Ramos (cell line): ENCODE results near the gene PGAM2.

Experiments used
- in situ Hi-C: fragments of 300-500 bp; cut with MboI; formaldehyde crosslinking; loops from one replicate; pipeline ENCODE4 v1.14.3; 2022; ENCODE audit warnings: low sequenced_read_pairs; ENCODE audit not compliant: unreplicated experiment

PGAM2 gene

DNA sequence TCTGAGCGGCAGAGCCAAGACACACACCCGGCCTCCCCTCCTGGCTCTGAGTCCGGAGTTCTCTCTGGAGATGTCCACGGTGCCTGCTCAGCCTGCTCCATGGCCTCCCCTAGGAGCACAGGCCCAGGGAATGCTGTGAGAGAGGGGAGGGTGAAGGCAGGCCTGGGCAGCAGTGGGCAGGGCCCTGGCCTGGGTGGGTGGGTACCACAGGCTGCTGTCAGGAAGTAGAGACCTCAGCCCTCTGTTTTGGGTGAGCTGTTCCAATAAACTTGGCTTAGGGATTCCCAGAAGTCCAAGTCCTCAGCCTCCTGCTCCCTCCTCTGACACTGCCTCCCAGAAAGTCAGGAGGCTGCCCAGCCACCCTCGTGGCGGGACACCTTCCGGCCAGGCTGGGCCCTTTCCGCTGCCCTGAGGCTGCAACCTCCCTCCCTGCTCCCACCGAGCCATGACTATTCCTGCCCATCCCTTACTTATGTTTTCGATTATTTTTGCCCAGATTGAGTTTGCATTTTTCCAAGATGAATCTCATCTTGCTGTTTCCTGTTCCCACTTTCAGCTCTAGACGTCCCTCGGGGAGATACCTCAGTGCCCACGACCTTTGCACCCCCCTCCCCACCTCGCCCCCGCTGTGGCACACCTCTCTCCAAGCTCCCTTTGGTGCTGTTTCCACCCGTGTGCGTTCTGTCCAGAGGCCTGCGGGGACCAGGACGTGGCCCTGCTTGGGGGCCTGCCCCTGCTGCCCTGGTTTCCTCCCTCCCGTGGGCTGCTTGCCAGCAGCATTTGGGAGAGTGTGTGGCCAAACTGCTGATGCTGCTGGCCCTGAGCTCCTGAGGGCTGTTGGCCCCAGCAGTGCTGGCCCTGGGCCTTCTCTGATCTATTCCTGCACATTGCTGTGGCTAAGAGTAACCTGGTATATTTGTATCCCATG lies 22.8 kb upstream of the PGAM2 start:
- in situ Hi-C loops, result loop anchor here (25.0 kb wide), 1 partner anchor 899 kb away; the partner anchor contains the start of gene MYO1G

DNA sequence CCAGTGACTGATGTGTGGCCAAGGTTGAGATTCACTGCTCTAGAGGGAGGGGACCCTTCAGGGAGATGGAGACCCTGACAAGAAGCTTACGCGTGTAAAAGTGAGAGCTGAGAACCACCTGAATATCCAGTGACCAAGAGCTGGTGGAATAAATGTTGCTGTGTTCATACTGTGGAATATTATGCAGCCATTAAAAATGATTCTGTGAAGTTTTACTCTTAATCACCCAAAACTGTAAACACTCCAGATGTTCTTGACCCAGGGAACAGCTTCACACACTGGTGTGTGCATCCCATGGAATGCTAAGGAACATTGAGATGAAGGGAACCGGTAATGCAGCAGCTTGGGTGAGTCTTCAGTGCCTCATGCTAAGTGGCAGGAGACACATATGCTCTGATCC lies 21.3 kb upstream of the PGAM2 start:
- in situ Hi-C loops, result loop anchor here (25.0 kb wide), 1 partner anchor 901 kb away; the partner anchor contains the start of gene MYO1G

DNA sequence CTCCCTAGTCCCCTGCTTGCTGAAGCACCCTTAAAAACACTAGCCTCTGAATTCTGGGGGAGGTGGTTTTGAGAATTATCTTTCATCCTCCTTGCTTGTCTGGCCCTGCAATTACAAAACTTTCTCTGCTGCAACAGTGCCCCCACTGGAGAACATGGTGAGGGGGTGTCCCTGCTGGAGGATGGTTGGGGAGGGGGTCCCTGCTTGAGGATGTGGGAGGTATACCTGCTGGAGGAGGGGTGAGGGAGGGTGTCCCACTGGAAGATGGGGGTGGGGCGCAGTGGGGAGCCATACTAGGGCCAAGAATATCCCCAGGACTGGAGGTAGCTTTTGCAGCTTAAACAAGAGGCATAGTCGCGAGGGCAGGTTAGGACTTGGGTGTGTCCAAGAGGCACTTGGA lies 20.2 kb upstream of the PGAM2 start:
- in situ Hi-C loops, result loop anchor here (25.0 kb wide), 1 partner anchor 902 kb away; the partner anchor contains the start of gene MYO1G

- in situ Hi-C loops, result loop anchor here (25.0 kb wide), 1 partner anchor 903 kb away; the partner anchor contains the start of gene MYO1G
These were observed 19.3 kb upstream of the PGAM2 start for GRCh38 chr7:44084701-44085100.

- in situ Hi-C loops, result loop anchor here (25.0 kb wide), 1 partner anchor 904 kb away; the partner anchor contains the start of gene MYO1G
These were observed 18.4 kb upstream of the PGAM2 start for GRCh38 chr7:44083796-44084195.

DNA sequence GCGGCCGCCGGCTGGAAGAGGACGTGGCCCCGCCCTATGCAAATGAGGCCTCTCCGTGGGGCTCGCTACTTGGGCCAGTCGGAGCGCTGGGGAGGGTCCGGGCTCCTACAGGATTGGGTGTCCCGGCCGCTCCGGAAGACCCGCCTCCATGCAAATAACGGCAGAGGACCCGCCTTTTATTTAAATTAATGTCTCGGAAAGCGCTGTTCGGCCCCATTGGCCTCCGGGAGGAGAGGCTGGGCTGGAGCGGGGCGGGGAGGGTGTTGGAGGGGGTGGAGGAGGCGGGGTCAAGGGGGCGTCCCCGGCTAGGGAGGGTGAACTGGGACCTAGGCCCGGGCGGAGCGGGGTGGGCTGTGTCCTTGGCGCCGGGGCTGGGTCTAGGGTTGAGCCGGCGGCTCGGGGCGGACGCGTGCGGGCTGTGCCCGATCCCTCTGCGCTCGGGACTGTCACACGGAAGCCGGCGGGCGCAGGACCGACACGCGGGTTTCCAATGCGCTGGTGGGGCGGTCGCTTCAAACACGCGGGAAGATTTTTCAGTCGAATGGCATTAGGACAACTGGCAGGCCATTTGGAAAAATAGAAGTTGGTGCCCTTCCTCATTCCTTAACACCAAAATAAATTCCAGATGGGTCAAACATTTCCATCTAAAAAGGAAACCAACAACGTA lies 17.3 kb upstream of the PGAM2 start:
- in situ Hi-C loops, result loop anchor here (25.0 kb wide), 1 partner anchor 905 kb away; the partner anchor contains the start of gene MYO1G

- in situ Hi-C loops, result loop anchor here (25.0 kb wide), 1 partner anchor 906 kb away; the partner anchor contains the start of gene MYO1G
These were observed 15.9 kb upstream of the PGAM2 start for GRCh38 chr7:44081266-44081748.

GRCh38 chr7:44080686-44081265 lies 15.4 kb upstream of the PGAM2 start:
- in situ Hi-C loops, result loop anchor here (25.0 kb wide), 1 partner anchor 907 kb away; the partner anchor contains the start of gene MYO1G

DNA sequence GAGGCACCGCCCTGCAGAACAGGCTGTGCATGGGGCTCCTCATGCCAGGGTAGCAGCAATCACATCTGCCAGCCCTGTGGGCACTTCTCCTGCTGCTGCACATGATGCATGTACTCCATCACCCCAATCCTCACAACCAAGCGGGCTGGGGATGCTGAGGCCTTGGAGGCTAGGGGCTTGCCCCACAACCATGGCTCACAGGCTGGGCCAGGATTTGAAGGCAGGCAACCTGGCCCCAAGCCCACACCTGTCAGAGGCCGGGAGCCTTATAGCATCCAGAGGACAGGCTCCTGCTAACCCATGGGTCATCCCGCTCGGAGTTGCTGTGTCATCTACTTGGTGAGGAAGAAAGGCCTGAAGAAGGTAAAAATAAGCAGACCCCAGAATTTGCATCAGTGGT lies 14.8 kb upstream of the PGAM2 start:
- in situ Hi-C loops, result loop anchor here (25.0 kb wide), 1 partner anchor 907 kb away; the partner anchor contains the start of gene MYO1G

GRCh38 chr7:44079331-44080021 lies 14.1 kb upstream of the PGAM2 start:
- in situ Hi-C loops, result loop anchor here (25.0 kb wide), 1 partner anchor 908 kb away; the partner anchor contains the start of gene MYO1G

- in situ Hi-C loops, result loop anchor here (25.0 kb wide), 1 partner anchor 909 kb away; the partner anchor contains the start of gene MYO1G
These were observed 13.2 kb upstream of the PGAM2 start for GRCh38 chr7:44078521-44078920.

DNA sequence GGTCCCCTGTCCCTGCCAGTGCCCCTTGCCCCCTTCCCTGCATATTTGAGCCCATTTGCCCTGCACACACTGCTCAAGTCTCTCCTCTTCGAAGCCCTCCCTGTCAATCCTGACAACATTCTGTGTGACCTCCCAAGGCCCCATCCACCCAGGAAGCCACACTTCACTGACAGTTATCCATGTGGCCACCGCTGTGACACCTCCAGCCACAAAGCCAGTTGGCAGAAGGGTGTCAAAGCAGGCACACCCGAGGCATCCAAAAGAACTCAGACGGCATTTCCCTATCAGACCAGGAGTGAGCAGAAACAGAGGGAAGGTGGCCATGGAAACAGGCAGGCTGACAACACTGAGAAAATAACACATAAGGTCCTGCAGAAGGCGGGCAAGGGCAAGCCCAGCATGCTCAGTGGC lies 12.3 kb upstream of the PGAM2 start:
- in situ Hi-C loops, result loop anchor here (25.0 kb wide), 1 partner anchor 910 kb away; the partner anchor contains the start of gene MYO1G

DNA sequence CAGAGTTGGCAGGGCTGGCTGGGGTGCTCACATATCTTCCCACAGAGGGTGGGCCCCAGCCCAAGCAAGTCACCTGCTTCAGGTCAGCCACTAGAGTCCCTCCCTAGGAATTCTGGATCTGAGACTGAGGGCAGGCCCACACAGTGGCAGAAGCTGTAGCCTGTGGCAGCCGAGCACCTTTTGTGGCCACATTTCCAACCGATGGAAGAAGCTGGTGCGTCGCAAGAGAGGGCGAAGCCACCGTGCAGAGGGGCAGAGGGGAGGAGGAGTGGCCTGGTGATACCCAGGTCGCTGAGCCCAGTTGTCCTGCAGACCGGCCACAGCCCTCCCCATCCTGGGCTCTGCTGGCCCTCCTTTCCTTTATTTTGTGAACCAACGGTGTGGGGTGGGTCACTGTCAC lies 11.7 kb upstream of the PGAM2 start:
- in situ Hi-C loops, result loop anchor here (25.0 kb wide), 1 partner anchor 910 kb away; the partner anchor contains the start of gene MYO1G

DNA sequence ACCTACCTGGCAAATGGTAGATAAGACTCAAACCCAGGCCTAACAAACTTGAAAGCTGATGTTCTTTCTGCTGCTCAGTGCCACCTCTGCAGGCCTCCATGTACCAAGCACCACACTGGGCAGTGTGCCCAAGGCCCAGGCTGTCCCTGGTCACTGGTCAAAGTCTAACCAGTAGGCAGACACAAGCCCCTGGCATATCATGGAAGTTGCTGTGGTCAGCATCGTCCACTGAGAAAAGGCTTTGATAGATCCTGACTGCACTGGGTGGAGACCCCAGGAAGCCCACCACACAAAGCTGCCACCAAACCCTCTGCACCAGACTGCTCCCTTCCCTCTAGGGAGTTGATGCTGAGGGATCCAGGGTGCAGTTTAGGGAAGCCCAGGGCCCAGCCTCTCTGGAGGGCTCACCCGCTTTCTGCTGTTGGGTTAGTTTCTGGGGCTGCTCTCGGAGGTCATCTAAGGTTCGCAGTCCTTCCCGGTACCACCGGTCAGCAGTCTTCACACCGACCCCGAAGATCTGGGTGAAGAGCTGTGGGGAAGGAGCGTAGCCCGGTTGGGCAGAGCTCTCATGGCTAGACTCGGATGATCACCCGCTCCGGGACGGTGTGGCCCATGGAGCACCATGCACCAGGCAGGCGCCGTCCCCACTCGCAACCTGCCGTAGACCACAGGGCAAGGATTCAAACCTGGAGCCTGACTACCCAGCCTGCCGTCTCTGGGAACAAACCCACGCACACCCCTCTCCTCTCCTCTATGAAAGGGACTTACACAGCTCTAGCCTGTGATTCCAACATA lies 10.9 kb upstream of the PGAM2 start:
- in situ Hi-C loops, result loop anchor here (25.0 kb wide), 1 partner anchor 911 kb away; the partner anchor contains the start of gene MYO1G

DNA sequence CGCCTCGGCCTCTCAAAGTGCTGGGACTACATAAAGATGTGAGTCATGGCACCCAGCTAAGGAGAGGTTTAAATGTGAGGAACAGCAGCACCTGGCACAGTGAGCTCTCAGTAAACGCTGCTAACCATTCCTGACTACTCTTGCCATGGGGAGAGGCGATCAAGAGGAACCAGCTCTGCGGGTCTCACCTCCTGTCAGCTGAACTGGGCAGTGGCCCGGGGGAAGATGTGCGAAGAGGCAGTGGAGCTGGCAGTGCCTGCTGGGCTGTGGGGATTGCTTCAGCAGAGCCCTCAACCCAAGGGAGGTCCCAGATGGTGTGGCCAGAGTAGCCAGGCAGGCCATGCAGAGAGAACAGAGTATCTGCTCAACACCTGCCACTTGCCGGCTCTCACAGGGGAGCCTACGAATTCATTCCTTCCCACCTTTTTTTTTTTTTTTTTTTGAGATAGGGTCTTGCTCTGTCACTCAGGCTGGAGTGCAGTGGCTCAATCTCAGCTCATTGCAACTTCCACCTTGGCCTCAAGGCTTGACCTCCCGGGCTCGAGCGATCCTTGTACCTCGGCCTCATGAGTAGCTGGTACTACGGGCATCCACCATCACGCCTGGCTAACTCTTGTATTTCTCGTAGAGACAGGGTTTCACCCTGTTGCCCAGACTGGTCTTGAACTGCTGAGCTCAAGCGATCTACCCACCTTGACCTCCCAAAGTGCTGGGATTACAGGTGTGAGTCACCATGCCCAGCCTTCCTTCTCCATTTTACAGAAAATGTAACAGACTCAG lies 10.1 kb upstream of the PGAM2 start:
- in situ Hi-C loops, result loop anchor here (25.0 kb wide), 1 partner anchor 912 kb away; the partner anchor contains the start of gene MYO1G

DNA sequence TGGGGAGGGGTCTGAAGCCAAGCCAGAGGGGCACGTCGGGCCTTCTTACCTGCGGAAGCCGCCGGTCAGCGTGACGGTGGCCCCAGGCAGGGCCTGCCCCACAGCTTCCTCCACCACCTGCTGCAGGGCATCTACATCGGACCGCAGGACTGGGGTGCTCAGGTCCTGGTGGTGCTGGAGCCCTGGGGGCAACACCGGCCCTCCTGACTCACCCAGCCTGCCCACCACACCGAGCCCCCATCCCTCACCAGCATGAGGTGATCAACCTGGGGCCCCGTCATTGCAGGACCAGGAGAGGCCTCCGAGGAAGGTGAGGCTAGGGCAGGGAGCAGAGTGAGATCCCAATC lies 9.0 kb upstream of the PGAM2 start:
- in situ Hi-C loops, result no loop called here

- in situ Hi-C loops, result no loop called here
These were observed 8.4 kb upstream of the PGAM2 start for GRCh38 chr7:44073664-44074348.
